Measurements from ENCODE around the gene JAML. TPM values are rescaled to one million over a fixed set of nuclear protein-coding genes. Genes with fewer than 3 reads are reported as not detected.

JAML gene
- total RNA-seq, 2 donors from 2014 or later = 125 to 239 TPM

DNA sequence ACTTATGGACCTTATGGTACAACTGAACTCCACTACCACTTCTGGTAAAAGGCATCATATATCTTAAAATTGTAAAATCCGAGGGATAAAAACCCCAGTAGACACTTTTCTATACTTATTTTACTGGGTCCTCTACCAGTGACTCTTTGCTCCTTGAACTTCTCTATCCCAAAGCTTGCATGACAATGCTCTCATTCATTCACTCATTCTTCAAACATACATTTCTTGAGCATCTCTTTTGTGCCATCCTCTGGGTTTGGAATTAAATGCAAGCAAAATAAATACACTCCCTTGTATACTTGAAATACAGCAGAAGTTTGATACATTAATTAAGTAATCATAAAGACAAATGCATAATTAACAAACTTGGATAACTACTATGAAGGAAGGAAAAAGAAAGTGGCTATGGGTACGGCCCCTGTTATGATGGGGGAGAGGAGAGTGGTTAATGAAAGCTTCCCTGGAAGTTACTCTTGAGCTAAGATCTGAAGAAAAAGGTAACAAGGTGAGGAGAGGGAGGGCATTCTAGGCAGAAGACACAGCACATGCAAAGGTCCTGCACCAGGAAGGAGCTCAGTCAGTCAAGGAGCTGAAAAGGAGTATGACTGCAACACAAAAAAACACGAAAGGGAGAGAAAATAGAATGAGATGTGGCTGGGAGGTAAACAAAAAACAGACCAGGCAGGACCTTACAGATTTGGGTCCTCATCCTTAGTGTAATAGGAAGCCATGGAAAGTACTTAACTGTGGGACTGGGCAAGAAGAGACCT, 19.4 kb upstream of the JAML start:
- peak in 1 of 2 donors; percentile 17 for ATAC-seq
- peak overlapping the region; percentile 97 to 99 for H3K27ac Mint-ChIP-seq
- peaks cover 4 to 5% of the 10 kb centered on the region in 2 donors for H3K9me3 Mint-ChIP-seq
- H3K36me3 Mint-ChIP-seq = peaks cover 44 to 46% of the 10 kb centered on the region in 2 donors
- no peak for DNase-seq (ENCODE audit: low spot score in 2 of 2)

DNA sequence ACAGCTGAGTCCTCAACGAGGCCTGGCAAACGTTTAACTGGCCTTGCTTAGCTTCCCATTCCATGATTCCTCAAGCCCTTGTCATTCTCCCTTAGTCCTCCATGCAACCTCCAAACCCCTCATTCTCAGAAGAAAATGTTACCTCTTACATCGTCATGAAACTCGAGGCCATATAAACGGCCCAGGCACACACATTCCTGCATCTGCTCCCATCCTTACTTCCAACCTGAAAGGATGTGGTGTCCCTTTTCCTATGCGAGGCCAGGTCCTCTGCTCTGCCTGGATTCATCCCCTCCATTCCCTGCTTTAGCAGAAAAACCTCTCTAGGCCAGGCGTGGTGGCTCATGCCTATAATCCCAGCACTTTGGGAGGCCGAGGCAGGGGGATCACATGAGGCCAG, 18.4 kb upstream of the JAML start:
- H3K9me3 Mint-ChIP-seq = peaks cover 4 to 5% of the 10 kb centered on the region in 2 donors
- H3K27ac Mint-ChIP-seq = peak overlapping the region; percentile 97 to 99
- DNase-seq (ENCODE audit: low spot score in 2 of 2) (no peak), ATAC-seq (no peak)
- peaks cover 54% of the 10 kb centered on the region in 2 donors for H3K36me3 Mint-ChIP-seq

DNA sequence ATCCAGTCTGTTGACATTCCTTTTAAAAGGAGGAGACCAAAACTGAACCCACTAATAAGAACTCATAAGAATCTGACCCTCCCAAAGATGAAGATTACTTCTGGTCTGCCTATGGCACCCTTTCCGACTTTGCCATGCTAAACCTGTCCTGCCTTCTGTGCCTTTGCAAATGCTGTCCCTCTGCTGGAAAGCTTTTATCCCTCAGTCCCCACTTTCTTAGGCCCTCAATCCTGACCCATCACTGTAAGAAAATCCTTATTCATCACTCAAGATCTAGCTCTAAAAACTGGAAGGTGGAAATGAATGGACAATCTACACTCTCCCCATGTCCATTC, 16.9 kb upstream of the JAML start:
- H3K27ac Mint-ChIP-seq = peak overlapping the region; percentile 97 to 99
- no peak for DNase-seq (ENCODE audit: low spot score in 2 of 2)
- H3K9me3 Mint-ChIP-seq = no peaks in the 10 kb centered on the region
- H3K36me3 Mint-ChIP-seq = peaks cover 47 to 61% of the 10 kb centered on the region in 2 donors
- ATAC-seq = no peak

DNA sequence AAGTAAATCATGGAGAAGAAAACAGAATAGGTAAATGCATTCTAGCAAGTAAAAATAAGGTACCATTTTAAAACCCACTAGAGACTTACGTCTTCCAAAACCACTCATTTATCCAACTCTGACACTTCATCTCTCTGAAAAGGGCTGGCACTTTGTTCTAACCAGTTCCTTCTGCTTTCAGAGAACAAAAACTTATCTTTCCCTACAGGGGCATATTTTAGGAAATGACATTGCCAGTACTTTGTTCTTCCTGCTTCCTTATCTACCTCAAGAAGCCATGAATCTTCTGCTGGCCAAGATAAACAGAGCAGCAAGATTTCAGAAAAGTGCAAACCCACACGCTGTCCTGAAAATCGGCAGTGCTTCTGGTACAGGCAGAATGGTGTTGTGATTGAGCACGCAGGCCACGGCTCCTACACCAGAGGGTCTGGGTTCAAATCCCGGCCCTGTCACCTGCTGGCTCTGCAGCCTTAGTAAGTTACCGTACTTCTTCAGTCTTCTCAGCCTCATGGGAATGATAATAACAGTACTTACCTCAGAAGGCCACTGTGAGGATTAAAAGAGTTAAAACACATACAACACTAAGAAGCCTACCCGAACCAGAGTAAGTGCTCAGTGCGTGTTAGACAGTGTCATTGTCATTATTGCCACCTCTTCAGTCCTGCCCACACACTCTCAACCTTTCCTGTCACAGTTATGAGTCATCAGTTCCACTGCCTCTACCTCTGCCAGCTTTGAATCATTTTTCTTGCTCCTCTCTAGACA, 16.4 kb upstream of the JAML start:
- H3K9me3 Mint-ChIP-seq = no peaks in the 10 kb centered on the region
- DNase-seq (ENCODE audit: low spot score in 2 of 2) (peak in 1 of 2 donors; percentile 60), ATAC-seq (peak; percentile 89 to 95)
- peaks cover 51 to 61% of the 10 kb centered on the region in 2 donors for H3K36me3 Mint-ChIP-seq
- H3K27ac Mint-ChIP-seq = peak overlapping the region; percentile 97 to 99

DNA sequence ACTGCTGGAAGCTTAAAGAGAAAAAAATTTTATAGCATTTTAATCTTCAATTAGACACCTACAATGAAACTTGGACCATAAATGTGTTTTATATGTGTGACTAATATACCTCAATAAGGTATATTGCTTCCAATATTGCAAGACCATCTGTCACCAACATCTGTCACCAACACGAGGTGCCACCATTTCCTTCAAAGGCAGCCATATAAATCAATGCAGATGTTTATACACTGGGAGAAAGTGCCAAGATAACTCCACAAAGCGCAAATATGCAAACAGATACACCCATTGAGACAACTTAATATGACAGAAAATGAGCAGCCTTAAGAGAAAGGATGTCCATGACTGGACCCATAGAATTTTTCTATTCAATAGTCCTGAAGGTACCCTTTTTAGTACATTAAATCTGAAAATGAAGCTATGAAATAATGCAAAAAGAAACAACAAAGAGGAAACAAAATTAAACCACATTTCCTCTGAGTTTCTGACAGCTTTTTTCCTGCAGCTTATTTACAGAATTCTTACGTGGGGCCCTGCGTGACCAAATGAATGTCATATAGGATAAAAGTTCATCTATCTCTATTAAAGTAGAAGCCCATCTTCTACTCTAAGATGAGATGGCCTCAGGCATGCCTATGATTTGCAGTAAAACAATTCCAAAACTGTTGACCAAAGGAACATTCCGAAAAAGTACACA, 14.8 kb upstream of the JAML start:
- no peaks in the 10 kb centered on the region for H3K9me3 Mint-ChIP-seq
- H3K27ac Mint-ChIP-seq = peak overlapping the region; percentile 97 to 99
- H3K36me3 Mint-ChIP-seq = peaks cover 59 to 70% of the 10 kb centered on the region in 2 donors
- DNase-seq (ENCODE audit: low spot score in 2 of 2) (no peak), ATAC-seq (no peak)

DNA sequence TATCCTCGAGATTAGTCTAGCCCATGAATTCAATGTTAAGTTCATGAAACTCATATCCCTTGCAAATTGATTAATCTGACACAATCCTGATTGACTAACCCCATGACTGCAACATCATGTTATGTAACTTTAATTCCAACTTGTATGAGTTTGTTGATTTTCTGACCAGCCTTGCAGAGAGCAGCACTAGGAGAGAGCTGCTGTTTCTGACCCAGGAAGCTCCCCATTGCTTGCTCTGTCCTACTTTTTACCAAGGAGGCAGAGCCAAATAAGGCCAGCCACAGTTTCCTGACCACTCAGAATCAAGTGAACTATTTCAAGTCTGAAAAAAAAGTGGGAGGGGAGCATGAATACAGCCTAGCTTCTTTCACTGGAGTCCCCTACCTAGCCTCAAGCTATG, 14.1 kb upstream of the JAML start:
- ATAC-seq (peak in 1 of 2 donors; percentile 30), DNase-seq (ENCODE audit: low spot score in 2 of 2) (no peak)
- H3K36me3 Mint-ChIP-seq = peaks cover 59 to 72% of the 10 kb centered on the region in 2 donors
- H3K27ac Mint-ChIP-seq = peak overlapping the region; percentile 67 to 99
- no peaks in the 10 kb centered on the region for H3K9me3 Mint-ChIP-seq

DNA sequence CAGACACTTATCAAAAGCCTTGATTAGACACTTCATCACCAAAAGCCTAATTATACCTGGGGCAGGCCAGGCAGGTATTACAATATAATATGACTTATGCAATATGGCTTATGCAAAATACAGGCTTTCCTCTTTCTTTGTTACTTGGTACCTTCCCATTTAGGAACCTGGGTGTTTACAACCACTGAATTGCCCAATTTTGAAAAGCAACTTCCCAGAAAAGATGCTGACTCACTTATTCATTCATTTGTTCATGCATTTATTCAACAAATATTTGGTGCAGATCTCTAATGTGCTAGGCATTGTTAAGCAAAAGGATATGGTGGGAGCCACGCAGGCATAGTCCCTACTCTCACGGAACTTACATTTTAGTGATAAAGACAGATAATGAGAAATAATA, 13.6 kb upstream of the JAML start:
- ATAC-seq (no peak), DNase-seq (ENCODE audit: low spot score in 2 of 2) (no peak)
- Mint-ChIP-seq H3K9me3 (no peaks in the 10 kb centered on the region), H3K36me3 (peaks cover 58 to 71% of the 10 kb centered on the region in 2 donors), H3K27ac (peak overlapping the region; percentile 25 to 99)

DNA sequence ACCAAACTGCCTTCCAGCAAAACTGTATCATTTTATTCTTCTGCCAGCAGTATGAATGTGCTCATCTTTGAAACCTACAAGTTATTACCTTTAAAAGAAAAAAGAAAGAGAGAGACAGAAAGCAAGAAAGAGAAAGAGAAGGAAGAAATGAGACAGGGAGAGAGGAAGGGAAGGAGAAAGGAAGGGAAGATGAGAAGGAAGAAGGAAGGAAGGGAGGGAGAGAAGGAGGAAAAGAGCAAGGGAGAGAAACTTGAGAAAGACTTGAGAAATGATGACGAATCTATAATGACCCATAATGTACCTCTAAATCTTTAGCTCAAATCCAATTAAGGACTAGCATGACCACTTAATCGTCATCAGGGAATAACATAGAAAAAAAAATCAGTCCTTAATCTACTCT, 11.4 kb upstream of the JAML start:
- Mint-ChIP-seq H3K27ac (peak overlapping the region; percentile 31 to 68), H3K36me3 (peaks cover 45 to 62% of the 10 kb centered on the region in 2 donors), H3K9me3 (no peaks in the 10 kb centered on the region)
- DNase-seq (ENCODE audit: low spot score in 2 of 2) = no peak
- no peak for ATAC-seq

DNA sequence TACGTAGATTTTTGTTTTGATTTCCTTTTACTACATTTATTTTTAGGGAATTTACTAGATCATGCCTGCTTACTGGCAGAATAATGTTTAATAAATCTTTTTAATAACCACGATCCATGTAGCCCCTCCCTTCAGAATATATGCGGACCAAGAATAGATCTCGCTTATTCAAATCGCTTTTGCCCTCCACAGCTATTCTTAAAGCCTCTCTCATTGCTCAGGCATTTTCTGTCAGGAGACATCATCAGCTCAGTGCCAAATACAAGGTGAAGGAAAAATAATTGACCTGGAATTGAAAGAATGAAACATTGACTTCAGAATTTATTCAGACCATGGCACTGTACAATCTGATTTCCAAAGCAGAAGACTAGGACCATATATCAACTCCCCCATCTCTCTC, 10.0 kb upstream of the JAML start:
- H3K27ac Mint-ChIP-seq = no peak overlapping the region
- peaks cover 39 to 51% of the 10 kb centered on the region in 2 donors for H3K36me3 Mint-ChIP-seq
- DNase-seq (ENCODE audit: low spot score in 2 of 2) (no peak), ATAC-seq (no peak)
- no peaks in the 10 kb centered on the region for H3K9me3 Mint-ChIP-seq

DNA sequence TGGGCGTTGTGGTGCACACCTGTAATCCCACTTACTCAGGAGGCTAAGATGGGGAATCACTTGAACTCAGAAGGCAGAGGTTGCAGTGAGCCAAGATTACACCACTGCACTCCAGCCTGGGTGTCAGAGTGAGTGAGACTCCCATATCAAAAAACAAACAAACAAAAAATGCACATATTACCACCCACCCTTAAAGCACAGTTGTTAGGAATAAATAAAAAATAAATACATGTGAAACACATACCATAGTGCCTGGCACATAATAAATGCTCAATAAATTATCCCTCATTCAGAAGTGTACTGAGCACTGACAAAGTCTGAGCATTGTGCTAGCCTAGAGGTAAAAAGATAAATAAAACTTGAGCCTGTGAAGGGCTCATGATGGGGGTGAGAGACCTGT, 9.0 kb upstream of the JAML start:
- no peak for DNase-seq (ENCODE audit: low spot score in 2 of 2)
- Mint-ChIP-seq H3K36me3 (peaks cover 47% of the 10 kb centered on the region in 2 donors), H3K27ac (peak overlapping the region in 1 of 2 donors; percentile 88), H3K9me3 (no peaks in the 10 kb centered on the region)
- no peak for ATAC-seq

DNA sequence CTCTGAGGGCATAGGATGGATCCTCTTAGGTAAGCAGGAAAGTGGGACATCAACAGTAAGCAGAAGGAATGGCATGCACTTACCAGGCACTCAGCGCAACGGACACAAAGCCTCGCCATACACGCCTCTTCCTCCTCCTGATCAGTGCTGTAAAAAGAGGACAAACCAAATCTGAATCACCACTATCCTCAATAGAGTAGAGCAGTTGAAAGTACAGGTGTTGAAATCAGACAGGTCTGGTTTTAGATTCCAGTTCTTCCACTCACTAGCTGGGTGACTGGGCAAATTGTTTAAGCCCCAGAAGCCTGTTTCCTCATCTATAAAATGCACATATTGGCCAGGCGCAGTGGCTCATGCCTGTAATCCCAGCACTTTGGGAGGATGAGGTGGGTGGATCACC, 8.6 kb upstream of the JAML start:
- peaks cover 43% of the 10 kb centered on the region in 2 donors for H3K36me3 Mint-ChIP-seq
- DNase-seq (ENCODE audit: low spot score in 2 of 2) (no peak), ATAC-seq (peak in 1 of 2 donors; percentile 21)
- no peak overlapping the region for H3K27ac Mint-ChIP-seq
- H3K9me3 Mint-ChIP-seq = no peaks in the 10 kb centered on the region

DNA sequence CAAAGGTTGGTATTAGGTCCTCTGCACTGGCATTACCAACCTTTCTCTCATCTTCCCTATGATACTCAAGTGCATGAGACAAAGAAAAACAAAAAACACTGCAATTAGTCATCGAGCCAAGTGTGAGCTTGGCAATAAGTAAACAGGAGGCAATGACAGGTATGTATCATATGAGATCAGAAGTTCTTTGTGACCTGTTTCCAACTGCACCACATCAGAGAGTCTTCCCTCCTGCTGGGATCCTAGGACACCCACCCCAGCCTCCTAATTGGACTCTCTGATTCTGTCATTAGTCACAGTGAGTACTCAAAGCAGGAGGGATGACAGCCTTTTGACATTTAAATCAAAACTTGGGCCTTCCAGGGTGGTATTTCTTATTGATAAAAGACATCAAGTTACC, 7.8 kb upstream of the JAML start:
- H3K27ac Mint-ChIP-seq = no peak overlapping the region
- H3K36me3 Mint-ChIP-seq = peaks cover 41 to 45% of the 10 kb centered on the region in 2 donors
- no peaks in the 10 kb centered on the region for H3K9me3 Mint-ChIP-seq
- ATAC-seq (peak; percentile 92 to 97), DNase-seq (ENCODE audit: low spot score in 2 of 2) (peak in 1 of 2 donors; percentile 72)

DNA sequence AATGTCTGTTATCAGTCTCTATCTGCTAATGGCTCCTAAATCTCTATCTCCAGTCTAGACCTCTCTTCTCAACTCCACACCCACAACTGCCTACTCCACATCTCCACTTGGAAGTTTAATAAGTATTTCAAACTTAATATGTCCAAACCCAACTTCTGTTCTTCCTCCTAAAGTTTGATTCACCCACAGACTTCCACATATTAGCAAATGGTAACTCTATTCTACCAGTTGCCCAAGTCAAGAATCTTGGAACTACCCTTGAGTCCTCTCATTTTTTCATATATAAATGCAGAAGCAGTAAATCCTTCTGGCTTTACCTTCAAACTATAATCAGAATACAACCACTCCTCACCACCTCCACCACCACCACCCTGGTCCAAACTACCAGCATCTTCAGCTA, 6.7 kb upstream of the JAML start:
- H3K36me3 Mint-ChIP-seq = peaks cover 41 to 50% of the 10 kb centered on the region in 2 donors
- ATAC-seq (no peak), DNase-seq (ENCODE audit: low spot score in 2 of 2) (no peak)
- no peak overlapping the region for H3K27ac Mint-ChIP-seq
- H3K9me3 Mint-ChIP-seq = no peaks in the 10 kb centered on the region

DNA sequence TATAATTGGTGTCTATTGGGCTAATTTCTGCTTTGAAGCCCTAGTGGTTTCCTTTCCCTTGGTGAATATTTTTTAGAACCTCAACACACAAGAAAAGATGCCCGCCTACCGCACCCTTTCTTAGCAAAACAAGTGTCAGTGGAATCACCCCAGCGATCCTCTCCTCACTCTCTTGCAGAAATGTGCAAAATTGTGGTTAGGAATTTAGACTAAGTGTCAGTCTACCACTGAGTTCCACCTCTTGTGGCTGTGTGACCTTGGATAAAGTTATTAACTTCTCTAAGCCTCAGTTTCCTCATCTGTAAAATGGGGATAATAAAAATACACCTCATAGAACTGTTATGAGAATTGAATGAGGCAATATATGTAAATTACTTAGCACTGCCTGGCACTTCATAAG, 5.3 kb upstream of the JAML start:
- Mint-ChIP-seq H3K36me3 (peaks cover 46 to 51% of the 10 kb centered on the region in 2 donors), H3K9me3 (peaks cover 0 to 5% of the 10 kb centered on the region in 2 donors), H3K27ac (peak overlapping the region in 1 of 2 donors; percentile 10)
- ATAC-seq (no peak), DNase-seq (ENCODE audit: low spot score in 2 of 2) (no peak)

DNA sequence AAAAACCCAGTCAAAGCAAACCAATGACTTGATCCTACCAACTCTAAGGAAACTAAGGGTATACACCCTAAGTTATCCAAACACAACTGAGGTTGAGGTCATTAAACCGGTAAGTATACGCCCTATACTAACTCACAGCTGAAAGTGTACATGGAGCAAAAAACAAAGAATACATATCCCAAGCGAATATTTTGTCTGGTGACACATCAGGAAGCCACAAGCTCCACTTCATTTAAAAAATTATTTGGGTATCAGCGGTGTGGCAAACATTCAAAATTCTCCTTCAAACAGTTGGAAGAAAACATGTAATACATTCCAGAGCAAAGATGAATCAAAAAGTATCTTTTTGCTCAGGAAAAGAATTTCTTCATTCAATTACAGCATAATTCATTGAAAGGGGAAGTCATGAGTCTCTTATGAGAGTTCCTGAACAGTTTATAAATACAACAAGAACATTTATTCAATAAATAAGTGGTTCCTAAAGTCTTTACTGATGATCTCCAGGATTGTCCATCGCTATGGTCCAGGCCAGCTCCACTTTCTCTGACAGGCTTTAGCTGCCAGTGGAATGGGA, 4.5 kb upstream of the JAML start:
- peaks cover 0 to 5% of the 10 kb centered on the region in 2 donors for H3K9me3 Mint-ChIP-seq
- DNase-seq (ENCODE audit: low spot score in 2 of 2) (no peak), ATAC-seq (no peak)
- H3K36me3 Mint-ChIP-seq = peaks cover 46 to 49% of the 10 kb centered on the region in 2 donors
- peak overlapping the region in 1 of 2 donors; percentile 91 for H3K27ac Mint-ChIP-seq

DNA sequence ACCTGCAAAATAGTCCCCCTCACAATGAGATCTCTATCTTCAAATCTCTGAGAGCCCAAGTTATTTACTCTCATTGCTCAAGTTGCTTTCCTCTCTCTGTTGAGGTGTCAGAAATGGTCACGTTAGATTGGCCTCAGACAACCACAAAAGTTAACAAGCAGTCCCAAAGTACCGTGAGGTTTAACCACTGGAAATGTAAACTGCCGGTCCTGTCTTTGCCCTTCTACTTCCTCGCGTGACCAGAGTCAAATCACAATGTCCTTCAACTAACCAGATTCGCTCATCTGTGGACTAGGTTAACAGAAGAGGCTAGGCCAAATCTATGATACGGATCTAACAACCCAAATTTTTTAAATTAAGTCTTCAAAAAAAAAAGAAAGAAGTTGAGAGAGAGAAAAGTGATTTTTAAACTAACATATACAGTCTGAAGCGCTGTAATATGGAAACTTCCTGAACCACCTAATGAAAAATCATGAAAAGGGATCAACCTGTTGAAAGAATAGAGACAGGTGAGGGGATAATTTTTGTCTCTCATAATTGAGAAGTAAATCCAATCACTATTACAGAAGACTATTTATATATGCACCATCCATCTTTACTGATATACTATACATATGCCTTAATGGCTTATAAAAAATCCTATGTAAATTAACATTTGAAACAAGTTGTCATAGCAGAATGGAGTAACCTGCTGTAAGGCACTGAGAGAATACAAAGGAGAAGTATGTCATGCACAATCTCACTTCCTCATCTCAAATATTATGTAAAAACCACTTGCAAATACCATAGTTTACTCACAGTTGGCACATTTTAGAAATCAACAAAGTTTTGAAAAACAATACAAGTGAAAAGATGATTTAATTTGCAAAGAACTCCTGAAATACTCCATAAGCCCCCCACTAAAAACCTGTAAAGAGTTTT, 3.3 kb upstream of the JAML start:
- peaks cover 44 to 54% of the 10 kb centered on the region in 2 donors for H3K36me3 Mint-ChIP-seq
- peaks cover 0 to 5% of the 10 kb centered on the region in 2 donors for H3K9me3 Mint-ChIP-seq
- peak in 1 of 2 donors; percentile 11 for ATAC-seq
- no peak for DNase-seq (ENCODE audit: low spot score in 2 of 2)
- peak overlapping the region in 1 of 2 donors; percentile 91 for H3K27ac Mint-ChIP-seq
